ENCODE measurements around the gene HLA-B. TPM values are rescaled to one million over a fixed set of nuclear protein-coding genes. Genes with fewer than 3 reads are reported as not detected.
"Not testable (repeated sequence)": the region's sequence is repeated elsewhere in the genome, so short reads cannot be mapped to it uniquely, and the experiment has no call there.

HLA-B gene
- polyA plus RNA-seq, 1 donor: 99.6 TPM

GRCh38 chr6:31386977-31387376, 30.0 kb upstream of the HLA-B start:
- DNase-seq: no peak

DNA sequence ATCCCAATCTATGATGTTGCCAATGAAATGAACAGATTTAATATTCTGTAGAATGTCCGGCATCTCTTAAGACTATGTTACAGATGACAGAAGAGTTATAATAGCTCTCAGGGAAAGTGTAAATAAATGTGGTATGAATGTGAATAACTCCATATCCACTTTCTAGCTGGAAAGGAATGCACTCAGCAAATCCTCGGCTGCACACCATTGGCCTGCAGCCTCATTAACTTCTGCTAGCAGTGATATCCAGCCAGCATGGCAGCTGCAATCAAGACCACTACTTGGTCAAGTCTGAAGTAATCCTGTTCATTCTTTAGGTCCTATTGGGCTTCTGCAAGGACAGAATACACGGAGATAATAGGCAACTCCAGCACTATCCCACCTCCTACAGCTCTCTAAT, 29.1 kb upstream of the HLA-B start:
- DNase-seq: no peak

DNA sequence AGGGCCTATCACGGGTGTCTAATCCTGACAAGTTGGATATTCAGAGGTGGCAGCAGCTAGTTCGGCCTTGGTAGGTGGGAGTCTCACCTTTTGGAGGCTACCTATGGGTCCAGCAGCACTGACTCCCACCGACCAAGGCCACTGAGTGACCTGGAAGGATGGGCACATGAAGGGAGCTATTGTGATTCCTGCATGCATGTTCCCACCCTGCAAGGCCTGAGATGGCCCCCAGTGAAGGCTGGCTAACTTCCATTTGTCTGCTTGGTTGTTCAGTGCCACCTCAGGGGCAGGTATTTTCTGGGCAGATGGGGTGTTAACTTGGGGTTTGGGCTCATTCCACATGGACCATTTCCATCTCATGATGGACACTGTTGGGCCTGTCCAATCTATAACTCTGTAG, 28.1 kb upstream of the HLA-B start:
- no peak for DNase-seq

DNA sequence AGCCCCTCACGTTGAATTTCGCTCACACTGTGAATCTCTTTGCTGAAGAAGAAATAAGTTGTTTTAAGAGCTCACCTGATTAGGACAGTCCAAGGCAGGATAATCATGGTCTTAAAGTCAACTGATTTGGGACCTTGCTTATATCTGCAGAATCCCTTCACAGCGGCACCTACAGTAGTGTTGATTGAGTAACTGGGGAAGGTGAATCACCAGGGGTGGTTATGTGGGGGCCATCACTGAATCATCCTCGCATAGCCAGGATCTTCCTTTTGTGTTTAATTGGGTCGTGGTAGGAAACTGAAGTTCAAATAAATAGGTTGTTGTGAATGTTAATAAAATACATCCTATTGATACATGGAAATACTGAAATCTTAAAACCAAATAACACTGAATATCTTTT, 26.2 kb upstream of the HLA-B start:
- DNase-seq: no peak

DNA sequence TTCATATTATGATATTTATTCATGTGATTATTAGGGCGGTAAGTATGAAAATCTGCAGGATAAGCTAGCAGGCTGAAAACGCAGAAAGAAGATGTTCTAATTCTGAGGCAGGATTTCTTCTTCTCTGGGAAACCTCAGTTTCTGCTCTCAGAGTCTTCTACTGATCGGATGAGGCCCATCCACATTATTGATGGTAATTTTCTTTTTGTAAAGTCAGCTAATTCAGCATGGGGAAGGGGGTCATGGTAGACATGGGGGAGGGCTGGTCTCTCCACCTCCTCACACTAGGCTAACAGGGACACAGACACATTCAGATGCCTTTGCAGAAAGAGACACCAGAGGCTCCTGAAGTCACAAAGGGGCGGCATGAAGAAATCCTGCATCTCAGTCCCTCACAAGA, 24.7 kb upstream of the HLA-B start:
- DNase-seq: no peak

- no peak for DNase-seq
Measured at GRCh38 chr6:31379850-31380249, 22.9 kb upstream of the HLA-B start.

DNA sequence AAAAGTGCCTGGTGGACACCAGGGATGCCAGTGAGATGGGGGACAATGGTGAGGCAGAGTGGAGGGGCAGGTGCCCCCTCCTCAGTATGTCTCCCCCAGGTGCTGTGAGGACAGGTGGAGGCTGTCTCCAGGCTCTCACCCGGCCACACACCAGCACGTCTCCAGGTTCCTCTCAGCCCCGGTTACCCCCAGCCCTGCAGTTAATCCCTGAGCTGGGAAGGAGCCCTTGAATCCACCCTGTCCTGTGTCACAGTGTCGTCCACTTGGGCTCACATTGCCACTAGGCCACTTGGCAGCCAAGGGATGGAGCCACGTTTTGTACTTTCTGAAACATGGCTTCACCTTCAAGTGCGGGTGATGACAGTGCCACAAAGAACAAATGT, 21.7 kb upstream of the HLA-B start:
- DNase-seq: no peak

DNA sequence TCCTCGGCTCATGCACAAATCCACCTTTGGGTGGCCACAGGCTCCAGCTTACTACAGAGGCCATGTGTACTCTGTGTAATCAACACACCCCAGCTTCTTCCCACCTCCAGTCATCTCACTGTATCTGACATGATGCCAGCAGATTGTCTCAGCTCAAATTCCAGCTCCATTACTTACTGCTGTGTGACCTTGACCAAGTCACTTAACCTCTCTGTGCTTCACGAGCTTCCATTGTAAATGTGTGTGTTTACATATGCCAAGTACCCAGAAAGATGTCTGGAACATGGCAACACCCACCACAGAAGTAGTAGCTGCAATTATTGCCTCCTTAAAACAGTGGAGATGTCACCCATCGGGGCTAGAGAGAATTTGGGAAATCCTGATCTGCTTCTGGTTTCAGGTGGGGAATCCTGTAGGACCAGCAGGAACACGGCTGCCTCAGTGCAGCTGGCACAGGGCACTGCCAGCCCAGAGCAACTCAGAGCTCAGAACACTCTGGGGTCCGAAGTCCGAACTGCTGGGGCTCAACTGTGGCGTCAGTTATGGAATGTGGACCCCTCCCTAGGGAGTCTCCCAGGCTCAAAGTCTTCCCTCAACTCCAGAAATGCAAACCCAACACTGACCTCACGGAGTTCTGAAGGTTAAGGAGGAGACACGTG, 21.2 kb upstream of the HLA-B start:
- DNase-seq: no peak

DNA sequence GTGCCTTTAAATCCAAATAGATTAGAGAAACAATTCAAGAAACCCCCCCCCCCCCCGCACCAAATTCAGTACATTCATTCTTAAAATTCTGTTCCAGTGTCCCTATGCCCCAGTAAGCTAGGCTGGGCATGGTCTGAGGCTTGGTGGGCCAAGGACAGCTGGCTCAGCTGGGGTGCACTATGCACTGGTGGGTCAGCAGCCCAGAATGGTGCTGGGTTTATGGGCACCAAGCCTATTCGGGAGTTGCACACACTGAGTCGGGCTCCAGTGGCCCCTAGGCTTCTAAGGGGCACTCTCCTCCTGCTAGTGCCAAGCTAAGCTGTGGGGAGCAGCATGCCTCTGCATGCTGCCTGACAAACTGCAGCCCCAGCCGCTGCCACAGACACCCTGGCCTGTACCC, 20.1 kb upstream of the HLA-B start:
- no peak for DNase-seq

- DNase-seq: no peak
Measured at GRCh38 chr6:31375699-31376098, 18.7 kb upstream of the HLA-B start.

GRCh38 chr6:31374118-31374517, 17.1 kb upstream of the HLA-B start:
- DNase-seq: not testable (repeated sequence)

GRCh38 chr6:31368461-31368860, 11.5 kb upstream of the HLA-B start:
- DNase-seq: no peak

- peak; percentile 83 for DNase-seq
Measured at GRCh38 chr6:31366693-31367470, 9.9 kb upstream of the HLA-B start.

GRCh38 chr6:31365864-31366263, 8.9 kb upstream of the HLA-B start:
- DNase-seq: no peak

GRCh38 chr6:31363811-31364210, 6.8 kb upstream of the HLA-B start:
- no peak for DNase-seq

DNA sequence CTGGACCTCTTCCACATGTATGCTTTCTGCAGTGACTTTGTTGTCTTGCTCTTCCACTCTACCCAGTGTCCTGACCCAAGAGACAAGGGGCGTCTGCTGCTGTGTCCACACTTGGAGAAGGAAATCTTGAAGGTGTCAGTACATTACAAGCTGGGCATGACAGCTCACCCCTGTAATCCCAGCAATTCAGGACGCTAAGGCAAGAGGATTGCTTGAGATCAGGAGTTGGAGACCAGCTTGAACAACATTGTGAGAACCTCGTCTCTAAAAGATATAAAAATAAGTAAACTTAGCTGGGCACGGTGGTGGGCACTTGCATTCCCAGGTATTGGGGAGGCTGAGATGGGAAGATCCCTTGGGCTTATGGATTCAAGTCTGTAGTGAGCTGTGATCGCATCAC, 5.8 kb upstream of the HLA-B start:
- DNase-seq: no peak

GRCh38 chr6:31359581-31359980, 2.6 kb upstream of the HLA-B start:
- DNase-seq: no peak

GRCh38 chr6:31358302-31358701, 1.3 kb upstream of the HLA-B start:
- no peak for DNase-seq

GRCh38 chr6:31357886-31358285, 907 bp upstream of the HLA-B start:
- DNase-seq: no peak

DNA sequence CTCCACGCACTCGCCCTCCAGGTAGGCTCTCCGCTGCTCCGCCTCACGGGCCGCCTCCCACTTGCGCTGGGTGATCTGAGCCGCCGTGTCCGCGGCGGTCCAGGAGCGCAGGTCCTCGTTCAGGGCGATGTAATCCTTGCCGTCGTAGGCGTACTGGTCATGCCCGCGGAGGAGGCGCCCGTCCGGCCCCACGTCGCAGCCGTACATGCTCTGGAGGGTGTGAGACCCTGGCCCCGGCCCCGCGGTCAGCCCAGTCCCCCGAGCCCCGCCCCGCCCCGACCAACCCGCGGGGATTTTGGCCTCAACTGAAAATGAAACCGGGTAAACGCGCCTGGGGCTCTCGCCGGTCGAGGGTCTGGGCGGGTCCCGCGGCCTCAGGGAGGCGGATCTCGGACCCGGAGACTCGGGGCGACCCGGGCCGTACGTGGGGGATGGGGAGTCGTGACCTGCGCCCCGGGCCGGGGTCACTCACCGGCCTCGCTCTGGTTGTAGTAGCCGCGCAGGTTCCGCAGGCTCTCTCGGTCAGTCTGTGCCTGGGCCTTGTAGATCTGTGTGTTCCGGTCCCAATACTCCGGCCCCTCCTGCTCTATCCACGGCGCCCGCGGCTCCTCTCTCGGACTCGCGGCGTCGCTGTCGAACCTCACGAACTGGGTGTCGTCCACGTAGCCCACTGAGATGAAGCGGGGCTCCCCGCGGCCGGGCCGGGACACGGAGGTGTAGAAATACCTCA, 598 bp downstream of the HLA-B start:
- peak; percentile 4 for DNase-seq

- no peak for DNase-seq
Measured at GRCh38 chr6:31355583-31355948, 1.4 kb downstream of the HLA-B start.

DNA sequence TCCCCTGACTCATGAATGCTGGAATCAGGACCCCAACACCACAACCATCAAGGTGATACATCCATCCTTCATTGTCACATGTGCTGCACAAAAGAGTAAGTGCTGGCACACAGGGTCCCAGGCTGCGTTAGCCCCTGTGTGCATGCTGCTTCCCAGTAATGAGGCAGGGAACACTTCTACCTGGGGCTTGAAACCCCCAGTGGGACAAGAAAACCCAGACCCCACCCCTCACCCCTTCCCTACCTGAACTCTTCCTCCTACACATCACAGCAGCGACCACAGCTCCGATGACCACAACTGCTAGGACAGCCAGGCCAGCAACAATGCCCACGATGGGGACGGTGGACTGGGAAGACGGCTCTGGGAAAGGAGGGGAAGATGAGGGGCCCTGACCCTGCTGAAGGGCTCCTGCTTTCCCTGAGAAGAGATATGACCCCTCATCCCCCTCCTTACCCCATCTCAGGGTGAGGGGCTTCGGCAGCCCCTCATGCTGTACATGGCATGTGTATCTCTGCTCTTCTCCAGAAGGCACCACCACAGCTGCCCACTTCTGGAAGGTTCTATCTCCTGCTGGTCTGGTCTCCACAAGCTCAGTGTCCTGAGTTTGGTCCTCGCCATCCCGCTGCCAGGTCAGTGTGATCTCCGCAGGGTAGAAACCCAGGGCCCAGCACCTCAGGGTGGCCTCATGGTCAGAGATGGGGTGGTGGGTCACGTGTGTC, 2.0 kb downstream of the HLA-B start:
- no peak for DNase-seq

Data from left kidney (tissue), 2 donors.